ENCODE measurements around the gene LARGE1. TPM values are rescaled to one million over a fixed set of nuclear protein-coding genes. Genes with fewer than 3 reads are reported as not detected.

The LARGE1 gene
- total and polyA plus RNA-seq, 2 of the 8 experiments (the other 6 are each of a cell fraction or from before 2014, with no cell fraction given): 43.7 to 83.0 TPM

DNA sequence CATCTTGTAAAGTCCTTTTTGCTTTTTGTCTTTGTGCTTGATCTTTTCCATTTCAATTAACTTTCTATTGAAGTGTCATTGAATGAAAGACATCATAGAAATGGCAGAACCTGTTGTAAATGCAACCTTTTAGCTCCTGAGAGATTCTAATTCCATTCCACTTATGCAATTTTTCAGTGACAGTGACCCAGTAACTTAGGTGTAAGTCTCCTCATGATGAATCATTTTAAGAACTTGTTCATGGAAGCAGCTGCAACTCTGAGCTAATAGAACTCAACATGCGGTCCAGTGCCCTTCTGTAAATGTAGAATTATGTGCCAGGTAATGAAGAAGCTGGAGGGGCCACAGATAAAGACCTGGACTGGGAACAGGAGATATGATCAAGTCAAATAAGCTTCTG lies 463.8 kb downstream of the LARGE1 start (continued):
- TF ChIP-seq EGR1 (IDR thresholded peaks at IDR 0.05; ENCODE audit: borderline replicate concordance, low read depth, low read length) (no peak), CBX8 (IDR thresholded peaks at IDR 0.05; ENCODE audit: borderline replicate concordance, low read depth, low read length) (no peak), CHD2 (IDR thresholded peaks at IDR 0.05; ENCODE audit: low read length) (no peak)
